WERI-Rb-1 (cell line): ENCODE measurements around the gene SOX3.

Experiments used
- DNase-seq: peaks from one replicate; pipeline ENCODE4 v3.0.0-alpha.2; 2020
- H3K27ac ChIP-seq: fragments of 250-450 bp; sonication (Bioruptor Pico); 2 replicates; pipeline ENCODE4 v1.5.1; 2020; ENCODE audit warnings: mild to moderate bottlenecking, moderate library complexity
- H3K27me3 ChIP-seq: fragments of 250-450 bp; sonication (Bioruptor Pico); 2 replicates; pipeline ENCODE4 v1.5.1; 2021; ENCODE audit warnings: mild to moderate bottlenecking, low read depth, moderate library complexity; ENCODE audit not compliant: insufficient read depth, severe bottlenecking
- H3K36me3 ChIP-seq: fragments of 250-450 bp; sonication (Bioruptor Pico); 2 replicates; pipeline ENCODE4 v1.5.1; 2020; ENCODE audit warnings: mild to moderate bottlenecking, moderate library complexity
- H3K4me3 ChIP-seq: 2 replicates; pipeline ENCODE4 v1.5.1; 2011; ENCODE audit warnings: low read depth, mild to moderate bottlenecking, control low read depth, low read length
- H3K9me3 ChIP-seq: fragments of 250-450 bp; sonication (Bioruptor Pico); 2 replicates; pipeline ENCODE4 v1.5.1; 2021; ENCODE audit warnings: mild to moderate bottlenecking, moderate library complexity; ENCODE audit not compliant: severe bottlenecking
- TF ChIP-seq, protein P1 (sequence below): IDR thresholded peaks from 2 replicates; pipeline ENCODE4 v1.5.1; 2011; ENCODE audit warnings: low read depth, mild to moderate bottlenecking, control low read depth, inconsistent platforms, low read length

The SOX3 gene

DNA sequence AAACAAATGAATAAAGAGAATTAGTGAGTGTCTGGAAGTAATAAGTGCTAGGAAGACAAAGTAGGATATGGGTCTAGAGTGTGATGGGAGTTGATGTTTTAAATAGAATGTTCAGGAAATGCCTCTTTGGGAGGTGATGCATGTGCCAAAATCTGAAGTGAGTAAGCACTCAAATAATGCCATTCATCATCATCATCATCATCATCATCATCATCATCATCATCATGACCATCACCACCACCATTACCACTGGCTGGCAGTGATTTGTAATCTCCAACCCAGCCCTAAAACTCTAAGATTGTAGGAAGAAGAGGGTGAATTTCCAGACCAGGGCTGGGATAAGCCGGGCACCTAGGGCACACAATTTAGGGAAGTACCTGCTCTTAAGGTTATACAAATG is 9.7 kb upstream of the SOX3 start:
- H3K9me3 ChIP-seq: no peaks in the 10 kb centered on the region
- no peak overlapping the region for H3K4me3 ChIP-seq
- H3K27me3 ChIP-seq: peaks cover 45% of the 10 kb centered on the region
- H3K27ac ChIP-seq: no peak overlapping the region
- TF ChIP-seq, protein P1, sequence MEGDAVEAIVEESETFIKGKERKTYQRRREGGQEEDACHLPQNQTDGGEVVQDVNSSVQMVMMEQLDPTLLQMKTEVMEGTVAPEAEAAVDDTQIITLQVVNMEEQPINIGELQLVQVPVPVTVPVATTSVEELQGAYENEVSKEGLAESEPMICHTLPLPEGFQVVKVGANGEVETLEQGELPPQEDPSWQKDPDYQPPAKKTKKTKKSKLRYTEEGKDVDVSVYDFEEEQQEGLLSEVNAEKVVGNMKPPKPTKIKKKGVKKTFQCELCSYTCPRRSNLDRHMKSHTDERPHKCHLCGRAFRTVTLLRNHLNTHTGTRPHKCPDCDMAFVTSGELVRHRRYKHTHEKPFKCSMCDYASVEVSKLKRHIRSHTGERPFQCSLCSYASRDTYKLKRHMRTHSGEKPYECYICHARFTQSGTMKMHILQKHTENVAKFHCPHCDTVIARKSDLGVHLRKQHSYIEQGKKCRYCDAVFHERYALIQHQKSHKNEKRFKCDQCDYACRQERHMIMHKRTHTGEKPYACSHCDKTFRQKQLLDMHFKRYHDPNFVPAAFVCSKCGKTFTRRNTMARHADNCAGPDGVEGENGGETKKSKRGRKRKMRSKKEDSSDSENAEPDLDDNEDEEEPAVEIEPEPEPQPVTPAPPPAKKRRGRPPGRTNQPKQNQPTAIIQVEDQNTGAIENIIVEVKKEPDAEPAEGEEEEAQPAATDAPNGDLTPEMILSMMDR: no peak
- DNase-seq: no peak
- no peaks in the 10 kb centered on the region for H3K36me3 ChIP-seq

- Histone ChIP-seq H3K4me3 (no peak overlapping the region), H3K27me3 (peaks cover 69% of the 10 kb centered on the region)
- DNase-seq: no peak
Observed at GRCh38 chrX:140510895-140511295, 6.0 kb upstream of the SOX3 start.

DNA sequence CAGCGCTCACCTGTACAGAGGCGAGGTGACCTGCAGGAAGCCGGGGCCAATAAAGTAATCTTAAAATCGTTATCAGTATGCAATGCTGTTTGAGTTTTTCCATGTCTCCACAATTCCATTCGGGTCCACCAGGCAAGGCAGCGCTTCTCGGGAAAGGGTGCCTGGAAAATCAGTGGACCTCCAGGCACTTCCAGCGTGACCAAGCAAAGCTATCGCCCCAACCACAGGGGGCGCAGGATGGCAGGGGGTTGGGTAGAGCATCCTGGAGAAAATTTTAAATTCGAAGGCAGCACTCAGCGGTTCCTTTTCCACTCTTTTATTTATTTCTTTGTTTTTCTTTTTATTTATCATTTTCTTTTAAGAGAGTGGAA is 5.4 kb upstream of the SOX3 start:
- Histone ChIP-seq H3K36me3 (no peaks in the 10 kb centered on the region), H3K27me3 (peaks cover 75% of the 10 kb centered on the region), H3K4me3 (no peak overlapping the region), H3K27ac (no peak overlapping the region), H3K9me3 (no peaks in the 10 kb centered on the region)
- TF ChIP-seq, protein P1: no peak
- DNase-seq: no peak

More at GRCh38 chrX:140510895-140511295, 6.0 kb upstream of the SOX3 start:
- TF ChIP-seq, protein P1: no peak
- no peak overlapping the region for H3K27ac ChIP-seq
- no peaks in the 10 kb centered on the region for H3K36me3 ChIP-seq
- H3K9me3 ChIP-seq: no peaks in the 10 kb centered on the region

GRCh38 chrX:140509468-140510305 is 4.8 kb upstream of the SOX3 start:
- Histone ChIP-seq H3K27me3 (peaks cover 78% of the 10 kb centered on the region), H3K9me3 (peaks cover 1% of the 10 kb centered on the region), H3K27ac (no peak overlapping the region), H3K4me3 (no peak overlapping the region), H3K36me3 (no peaks in the 10 kb centered on the region)
- no peak for DNase-seq
- TF ChIP-seq, protein P1: no peak

GRCh38 chrX:140508958-140509357 is 4.1 kb upstream of the SOX3 start:
- Histone ChIP-seq H3K4me3 (no peak overlapping the region), H3K27me3 (peaks cover 82% of the 10 kb centered on the region), H3K36me3 (no peaks in the 10 kb centered on the region), H3K27ac (no peak overlapping the region), H3K9me3 (peaks cover 8% of the 10 kb centered on the region)
- TF ChIP-seq, protein P1: no peak
- DNase-seq: no peak

DNA sequence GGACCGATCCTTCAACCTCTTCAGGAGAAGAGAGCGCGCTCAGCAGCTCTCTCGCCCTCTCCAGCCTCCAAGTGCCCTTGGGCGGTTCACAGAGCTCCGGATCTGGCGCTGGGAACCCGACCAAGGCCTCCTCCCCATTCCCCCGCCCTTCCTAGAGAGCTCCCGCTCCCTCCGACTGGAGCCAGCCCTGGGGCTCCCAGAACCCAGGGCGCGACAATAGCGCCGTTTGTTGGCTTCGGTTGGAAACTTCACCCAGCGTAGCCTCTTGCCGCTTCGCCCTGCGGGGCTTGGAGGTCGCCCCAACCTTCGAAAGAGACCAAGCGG is 3.1 kb upstream of the SOX3 start:
- no peak for DNase-seq
- H3K36me3 ChIP-seq: no peaks in the 10 kb centered on the region
- TF ChIP-seq, protein P1: no peak
- H3K4me3 ChIP-seq: no peak overlapping the region
- H3K9me3 ChIP-seq: peaks cover 8% of the 10 kb centered on the region
- H3K27ac ChIP-seq: no peak overlapping the region
- H3K27me3 ChIP-seq: peaks cover 83% of the 10 kb centered on the region
